SU-DHL-6 (cell line): ENCODE results near the gene SGCA.

Experiments used
- H2AFZ ChIP-seq: fragments of 200-600 bp; sonication (generic); 2 replicates; pipeline ENCODE4 v1.6.1; 2014; ENCODE audit warnings: low read depth, mild to moderate bottlenecking, moderate library complexity, mixed read lengths, antibody characterized with exemption, low read length; ENCODE audit not compliant: severe bottlenecking
- H3F3A ChIP-seq: fragments of 200-600 bp; shearing (Covaris generic); 2 replicates; pipeline ENCODE4 v1.6.0; 2016; ENCODE audit warnings: antibody characterized with exemption, mild to moderate bottlenecking; ENCODE audit not compliant: insufficient read depth
- H3K27ac ChIP-seq: fragments of 200-600 bp; sonication (generic); 2 replicates; pipeline ENCODE4 v1.5.1; 2016; ENCODE audit warnings: low read depth, mild to moderate bottlenecking, low read length, moderate library complexity, mixed read lengths
- H3K27me3 ChIP-seq: fragments of 200-600 bp; sonication (generic), shearing (Covaris generic); 2 replicates; pipeline ENCODE4 v1.6.0; 2014; ENCODE audit warnings: mild to moderate bottlenecking, low read length
- H3K36me3 ChIP-seq: fragments of 200-600 bp; sonication (generic); 2 replicates; pipeline ENCODE4 v1.6.1; 2014; ENCODE audit warnings: mild to moderate bottlenecking, low read length, mixed read lengths
- H3K4me2 ChIP-seq: fragments of 300-600, 200-600 bp; shearing (Covaris generic), sonication (generic); 2 replicates; pipeline ENCODE4 v1.6.0; 2014; ENCODE audit warnings: low read length, low read depth, mild to moderate bottlenecking; ENCODE audit not compliant: poor library complexity, severe bottlenecking
- H3K4me3 ChIP-seq: fragments of 200-600 bp; sonication (generic); 2 replicates; pipeline ENCODE4 v1.5.1; 2014; ENCODE audit warnings: antibody characterized with exemption, low read length, mild to moderate bottlenecking, mixed read lengths; ENCODE audit not compliant: insufficient read depth, poor library complexity, severe bottlenecking
- H3K79me2 ChIP-seq: fragments of 200-600 bp; sonication (generic); 2 replicates; pipeline ENCODE4 v1.6.1; 2014; ENCODE audit warnings: mild to moderate bottlenecking, low read length, moderate library complexity; ENCODE audit not compliant: insufficient read depth
- H3K9ac ChIP-seq: fragments of 200-600 bp; sonication (generic); 2 replicates; pipeline ENCODE4 v1.7.0; 2014; ENCODE audit warnings: mild to moderate bottlenecking, low read length
- H3K9me2 ChIP-seq: fragments of 200-600 bp; sonication (generic); replicated peaks from 2 replicates; pipeline ENCODE4 v1.6.1; 2014; ENCODE audit warnings: low read length; ENCODE audit not compliant: insufficient read depth
- H3K9me3 ChIP-seq: fragments of 200-600 bp; sonication (generic); 2 replicates; pipeline ENCODE4 v1.6.1; 2014; ENCODE audit warnings: low read length, mixed read lengths; ENCODE audit not compliant: insufficient read depth
- H4K20me1 ChIP-seq: fragments of 200-600 bp; sonication (generic); 2 replicates; pipeline ENCODE4 v1.6.1; 2014; ENCODE audit warnings: low read depth, mild to moderate bottlenecking, antibody characterized with exemption, low read length, moderate library complexity, mixed read lengths
- EZH2phosphoT487 ChIP-seq: fragments of 200-600 bp; sonication (generic), shearing (Covaris generic); conservative IDR thresholded peaks from 2 replicates; pipeline ENCODE4 v1.6.1; 2018; ENCODE audit warnings: mild to moderate bottlenecking, antibody characterized with exemption, low read length, moderate library complexity, mixed read lengths
- TF ChIP-seq, protein P1 (sequence below): fragments of 200-600 bp; sonication (generic); IDR thresholded peaks from one replicate; pipeline ENCODE4 v1.5.1; 2017; ENCODE audit warnings: antibody characterized with exemption, mild to moderate bottlenecking, low read length, moderate library complexity; ENCODE audit not compliant: insufficient read depth, poor library complexity, severe bottlenecking

SGCA gene

GRCh38 chr17:50199803-50200456, 34.1 kb downstream of the SGCA start:
- H2AFZ ChIP-seq = peak overlapping the region; percentile 37
- H3K27ac ChIP-seq = no peak overlapping the region

GRCh38 chr17:50200457-50201275, 34.9 kb downstream of the SGCA start:
- no peak overlapping the region for H3K27ac ChIP-seq
- H3K4me2 ChIP-seq = peak overlapping the region; percentile 51
- H3K36me3 ChIP-seq = no peaks in the 10 kb centered on the region
- H3K9me2 ChIP-seq = no peaks in the 10 kb centered on the region
- peak overlapping the region; percentile 37 for H2AFZ ChIP-seq
- no peaks in the 10 kb centered on the region for H3K79me2 ChIP-seq
- no peaks in the 10 kb centered on the region for H3K9me3 ChIP-seq
- H4K20me1 ChIP-seq = no peaks in the 10 kb centered on the region; the same call in 1 of the 2 replicates
- no peak for TF ChIP-seq EZH2phosphoT487
- TF ChIP-seq, protein P1, sequence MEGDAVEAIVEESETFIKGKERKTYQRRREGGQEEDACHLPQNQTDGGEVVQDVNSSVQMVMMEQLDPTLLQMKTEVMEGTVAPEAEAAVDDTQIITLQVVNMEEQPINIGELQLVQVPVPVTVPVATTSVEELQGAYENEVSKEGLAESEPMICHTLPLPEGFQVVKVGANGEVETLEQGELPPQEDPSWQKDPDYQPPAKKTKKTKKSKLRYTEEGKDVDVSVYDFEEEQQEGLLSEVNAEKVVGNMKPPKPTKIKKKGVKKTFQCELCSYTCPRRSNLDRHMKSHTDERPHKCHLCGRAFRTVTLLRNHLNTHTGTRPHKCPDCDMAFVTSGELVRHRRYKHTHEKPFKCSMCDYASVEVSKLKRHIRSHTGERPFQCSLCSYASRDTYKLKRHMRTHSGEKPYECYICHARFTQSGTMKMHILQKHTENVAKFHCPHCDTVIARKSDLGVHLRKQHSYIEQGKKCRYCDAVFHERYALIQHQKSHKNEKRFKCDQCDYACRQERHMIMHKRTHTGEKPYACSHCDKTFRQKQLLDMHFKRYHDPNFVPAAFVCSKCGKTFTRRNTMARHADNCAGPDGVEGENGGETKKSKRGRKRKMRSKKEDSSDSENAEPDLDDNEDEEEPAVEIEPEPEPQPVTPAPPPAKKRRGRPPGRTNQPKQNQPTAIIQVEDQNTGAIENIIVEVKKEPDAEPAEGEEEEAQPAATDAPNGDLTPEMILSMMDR = peak; percentile 100
- H3K27me3 ChIP-seq = no peaks in the 10 kb centered on the region
- H3K4me3 ChIP-seq = peak overlapping the region; percentile 38
- no peaks in the 10 kb centered on the region for H3F3A ChIP-seq
- peak overlapping the region; percentile 37; the same call in 1 of the 2 replicates for H3K9ac ChIP-seq

More at GRCh38 chr17:50199803-50200456, 34.1 kb downstream of the SGCA start:
- Histone ChIP-seq H3K9me3 (no peaks in the 10 kb centered on the region), H3K9me2 (no peaks in the 10 kb centered on the region), H3F3A (no peaks in the 10 kb centered on the region), H3K4me3 (peak overlapping the region; percentile 38), H3K9ac (no peak overlapping the region), H3K79me2 (no peaks in the 10 kb centered on the region), H4K20me1 (no peaks in the 10 kb centered on the region; the same call in 1 of the 2 replicates), H3K36me3 (no peaks in the 10 kb centered on the region), H3K27me3 (no peaks in the 10 kb centered on the region), H3K4me2 (peak overlapping the region; percentile 51)
- TF ChIP-seq EZH2phosphoT487 = no peak

DNA sequence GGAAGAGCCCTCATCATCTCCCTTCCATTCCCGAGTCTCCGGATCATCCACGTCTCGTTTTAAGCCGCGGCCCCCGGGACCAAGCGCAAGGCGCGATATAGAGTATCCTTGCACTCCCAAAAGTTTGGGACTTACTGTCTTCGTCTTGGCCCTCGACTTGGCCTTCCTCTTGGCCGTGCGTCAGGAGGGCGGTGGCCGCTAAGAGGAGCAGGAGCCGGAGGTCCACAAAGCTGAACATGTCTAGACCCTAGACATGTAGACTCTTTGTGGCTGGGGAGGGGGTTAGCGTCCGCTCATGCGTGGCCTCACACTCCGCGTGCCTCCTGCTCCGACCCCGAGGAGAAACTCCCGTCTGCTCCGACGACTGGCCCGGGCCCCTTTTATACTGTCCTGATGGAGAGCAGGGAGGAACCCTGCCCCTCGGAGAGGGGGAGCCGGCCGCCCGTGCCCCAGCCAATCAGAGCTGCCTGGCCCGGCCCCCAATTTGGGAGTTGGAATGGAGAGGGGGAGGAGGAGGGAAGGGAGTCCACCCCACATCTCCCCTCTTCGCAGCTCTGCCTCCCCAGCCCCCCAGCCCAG, 35.6 kb downstream of the SGCA start, which contains the start of gene COL1A1:
Gene COL1A1 (minus strand): TSS at position 356 of the 579 bp plus-strand sequence. CDS start 118 bp downstream, at position 238.
- H4K20me1 ChIP-seq = no peaks in the 10 kb centered on the region; the same call in 1 of the 2 replicates
- no peak for TF ChIP-seq EZH2phosphoT487
- TF ChIP-seq, protein P1 = no peak
- peak within 1 kb of the TSS; percentile 38 for H3K4me3 ChIP-seq
- no peaks in the 10 kb centered on the region for H3K9me3 ChIP-seq
- no peak within 1 kb of the TSS for H3K27ac ChIP-seq
- no peaks in the 10 kb centered on the region for H3K9me2 ChIP-seq
- H3K36me3 ChIP-seq = no peaks in the 10 kb centered on the region
- peak within 1 kb of the TSS; percentile 37; the same call in 1 of the 2 replicates for H3K9ac ChIP-seq
- no peaks in the 10 kb centered on the region for H3K27me3 ChIP-seq
- peak within 1 kb of the TSS; percentile 37 for H2AFZ ChIP-seq
- peak within 1 kb of the TSS; percentile 51 for H3K4me2 ChIP-seq
- H3K79me2 ChIP-seq = no peaks in the 10 kb centered on the region
- H3F3A ChIP-seq = no peaks in the 10 kb centered on the region
